ENCODE results near the gene ATOX1. TPM values are rescaled to one million over a fixed set of nuclear protein-coding genes. Genes with fewer than 3 reads are reported as not detected.

Gene ATOX1
- total and polyA plus RNA-seq, 10 of the 15 experiments (the other 5 are each of a cell fraction or from before 2014, with no cell fraction given) = 130 to 642 (median 245) TPM

GRCh38 chr5:151719228-151720000, 39.0 kb downstream of the ATOX1 start:
- ChIA-PET POLR2A (interaction anchor here (0.6 to 5.8 kb wide), 10 partner anchors 10 to 58 kb away, joined by 3 to 37 read pairs (median 4); partner anchors contain the start of gene G3BP1), SMC1A (ENCODE audit: uncharacterized antibody, unreplicated experiment) (interaction anchor here (0.8 to 10.5 kb wide), 18 partner anchors 11 to 68 kb away, joined by 3 to 256 read pairs (median 11); partner anchors contain the start of genes ATOX1 and G3BP1), CTCF (interaction anchor here (0.8 to 13.7 kb wide), 26 partner anchors 7 to 287 kb away, joined by 3 to 294 read pairs (median 7); partner anchors contain the start of gene G3BP1), RAD21 (ENCODE audit: unreplicated experiment) (interaction anchor here (0.9 to 9.3 kb wide), 19 partner anchors 14 to 467 kb away, joined by 3 to 125 read pairs (median 8); partner anchors contain the start of genes G3BP1, GM2A and SLC36A1)
- no peaks in the 10 kb centered on the region for H3K27me3 ChIP-seq (replicated peaks in 1 of 2; ENCODE audit: control insufficient read depth in 2 of 2, insufficient read depth in 2 of 2, low read length in 1 of 2)
- in situ Hi-C loops (cut with MboI) = no loop called here
- intact Hi-C loops (cut with micrococcal nuclease; ENCODE audit: unreplicated experiment) = no loop called here
- no peaks in the 10 kb centered on the region for H3K9me3 ChIP-seq (replicated peaks; ENCODE audit: control insufficient read depth, insufficient read depth, low read length)
- FAIRE-seq = no peak
- H3K36me3 ChIP-seq (ENCODE audit: control insufficient read depth in 2 of 2, insufficient read depth in 2 of 2, low read length in 1 of 2) = no peaks in the 10 kb centered on the region
- H4K20me1 ChIP-seq (ENCODE audit: control insufficient read depth, insufficient read depth) = no peaks in the 10 kb centered on the region
- TF ChIP-seq YY1 (IDR thresholded peaks at IDR 0.05; ENCODE audit: low read depth, low read length) (peak; percentile 72), SMC3 (IDR thresholded peaks at IDR 0.05; ENCODE audit: borderline replicate concordance, low read length) (peak; percentile 30; the same call in 1 of the 2 replicates), SREBF1 (IDR thresholded peaks at IDR 0.05; ENCODE audit: low read length) (no peak), RAD51 (IDR thresholded peaks at IDR 0.05) (no peak), POLR2A (IDR thresholded peaks at IDR 0.05; ENCODE audit: low read depth, low read length) (no peak), NR2F1 (conservative IDR thresholded peaks at IDR 0.05) (0 out of 2 replicates have a peak, but pooled peaks have one; percentile 32), CTCF (IDR thresholded peaks at IDR 0.05 in 2 of 3, conservative IDR thresholded peaks at IDR 0.05 in 1 of 3; ENCODE audit: control insufficient read depth in 2 of 3, extremely low read depth in 1 of 3, insufficient read depth in 1 of 3, low read depth in 3 of 3, low read length in 3 of 3) (peak; percentile 28 to 58 (median 53); a peak in 5 of 6 replicates), RAD21 (IDR thresholded peaks at IDR 0.05; ENCODE audit: insufficient read depth, low read depth, low read length) (peak; percentile 71), ZNF687 (IDR thresholded peaks at IDR 0.05) (0 out of 2 replicates have a peak, but pooled peaks have one; percentile 15)
- peak; percentile 45 for ATAC-seq
- H3K4me1 ChIP-seq (ENCODE audit: control insufficient read depth, insufficient read depth, low read length) = peaks cover 55% of the 10 kb centered on the region
- whole genome bisulfite sequencing (ENCODE audit: insufficient coverage, insufficient replicate concordance, low lambda C conversion rate, missing lambda C conversion rate) = 40% methylated on average over 6 of the region's 6 CpGs
- H3K79me2 ChIP-seq (ENCODE audit: control insufficient read depth, insufficient read depth, low read length) = no peaks in the 10 kb centered on the region
- DNase-seq (ENCODE audit: low read depth, low spot score) = no peak
- H3K27ac ChIP-seq (ENCODE audit: control insufficient read depth, insufficient read depth) = peak overlapping the region; percentile 94
- no peak overlapping the region for H2AFZ ChIP-seq (ENCODE audit: control insufficient read depth, low read depth, low read length)
- H3K4me3 ChIP-seq = no peak overlapping the region
- peak overlapping the region; percentile 88 for H3K4me2 ChIP-seq (ENCODE audit: control insufficient read depth, insufficient read depth)
- peak overlapping the region; percentile 62 for H3K9ac ChIP-seq (ENCODE audit: control insufficient read depth, insufficient read depth, low read length)
- no TSS peak for BruUV-seq (replicated peaks)
